Naive B cell (primary cell): ENCODE data around the gene TSSC4. TPM values are rescaled to one million over a fixed set of nuclear protein-coding genes. Genes with fewer than 3 reads are reported as not detected.

Experiments used
- ATAC-seq, 2 donors: fragments of 150-1000 bp; cut with Tn5 transposase; 2 replicates each; pipeline ENCODE4 v1.10.0; 2021; ENCODE audit warnings: low read depth in 2 of 2, mild to moderate bottlenecking in 2 of 2, moderate library complexity in 2 of 2
- DNase-seq: peaks from one replicate; pipeline ENCODE4 v3.0.0; 2022
- H3K27ac Mint-ChIP-seq, 6 donors: one replicate each; pipeline ENCODE4 v1.8.0; 2020 to 2022; ENCODE audit warnings: mild to moderate bottlenecking in 6 of 6, mixed read lengths in 6 of 6, moderate library complexity in 5 of 6, inconsistent platforms in 2 of 6
- H3K27me3 Mint-ChIP-seq, 3 donors: one replicate each; pipeline ENCODE4 v1.8.0; 2021 to 2022; ENCODE audit warnings: mixed read lengths in 3 of 3, mild to moderate bottlenecking in 1 of 3
- H3K36me3 Mint-ChIP-seq, 2 donors: one replicate each; pipeline ENCODE4 v1.8.0; 2020 to 2022; ENCODE audit warnings: mixed read lengths in 2 of 2, inconsistent platforms in 1 of 2, mild to moderate bottlenecking in 1 of 2
- H3K4me1 Mint-ChIP-seq, 3 donors: one replicate each; pipeline ENCODE4 v1.8.0; 2020 to 2022; ENCODE audit warnings: mixed read lengths in 3 of 3, inconsistent platforms in 1 of 3, mild to moderate bottlenecking in 1 of 3, moderate library complexity in 1 of 3
- H3K4me3 Mint-ChIP-seq, 8 donors: one replicate each; pipeline ENCODE4 v1.8.0; 2020 to 2022; ENCODE audit warnings: mild to moderate bottlenecking in 8 of 8, mixed read lengths in 8 of 8, moderate library complexity in 8 of 8, inconsistent platforms in 2 of 8
- H3K9me3 Mint-ChIP-seq, 7 donors: one replicate each; pipeline ENCODE4 v1.8.0; 2020 to 2022; ENCODE audit warnings: mixed read lengths in 7 of 7, mild to moderate bottlenecking in 5 of 7, inconsistent platforms in 2 of 7, moderate library complexity in 1 of 7
- polyA plus RNA-seq, 6 donors: library from polyadenylated mRNA; unstranded; fragments of 300-500 nt; fragmentation: Illumina TruSeq; gene quantifications; one replicate each; pipeline ENCODE4 v1.2.3, GENCODE V29; 2021; ENCODE audit warnings: low read depth in 6 of 6

Gene TSSC4
- polyA plus RNA-seq, 6 donors from 2014 or later = 54.7 to 76.0 (median 67.9) TPM

DNA sequence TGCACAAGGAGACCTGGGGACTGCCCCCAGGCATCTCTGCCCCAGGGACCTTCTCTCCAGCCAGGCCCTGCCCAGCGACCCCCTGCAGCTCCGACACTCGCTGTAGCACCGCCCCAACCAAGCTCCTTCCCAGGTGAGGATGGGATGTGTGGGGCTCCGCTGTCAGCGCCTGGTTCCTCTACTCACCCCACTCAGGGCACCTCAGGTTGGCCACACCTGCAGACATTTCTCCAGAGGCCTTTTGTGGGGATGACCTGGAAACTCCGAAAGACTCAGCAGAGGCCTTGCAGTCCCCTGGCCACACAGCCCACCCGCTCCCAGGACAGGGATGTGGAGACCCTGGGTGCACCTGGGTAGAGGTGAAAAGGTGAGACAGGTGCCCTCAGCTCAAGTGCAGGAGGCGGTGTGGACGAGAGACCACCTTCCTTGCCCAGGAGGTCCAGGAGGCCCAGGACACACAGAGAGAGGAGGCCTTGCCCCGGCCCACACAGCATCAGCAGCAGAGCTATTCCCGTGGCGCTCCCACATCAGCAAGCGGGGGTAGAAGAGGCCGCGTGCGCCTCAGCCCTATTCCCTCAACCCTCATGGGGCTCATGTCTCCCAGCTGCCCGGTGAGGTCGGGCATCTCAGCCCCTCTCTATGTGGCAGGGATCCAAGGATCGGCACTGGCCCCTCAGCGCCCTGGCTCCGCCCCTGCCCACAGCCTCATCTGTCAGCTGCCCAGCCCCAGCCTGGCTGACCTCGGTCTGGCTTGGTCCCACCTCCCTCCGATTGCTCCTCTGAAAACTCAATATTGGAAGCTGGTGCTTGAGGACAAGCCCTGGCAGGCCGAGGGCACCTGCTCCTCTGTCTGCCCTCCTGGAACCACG is 22.8 kb downstream of the TSSC4 start:
- DNase-seq (no peak), ATAC-seq (no peak)
- Mint-ChIP-seq H3K27ac (no peak overlapping the region), H3K36me3 (no peaks in the 10 kb centered on the region), H3K4me3 (no peak overlapping the region), H3K4me1 (peaks cover 0 to 3% (median 0%) of the 10 kb centered on the region in 3 donors), H3K27me3 (peaks cover 0 to 4% (median 0%) of the 10 kb centered on the region in 3 donors), H3K9me3 (no peaks in the 10 kb centered on the region)

DNA sequence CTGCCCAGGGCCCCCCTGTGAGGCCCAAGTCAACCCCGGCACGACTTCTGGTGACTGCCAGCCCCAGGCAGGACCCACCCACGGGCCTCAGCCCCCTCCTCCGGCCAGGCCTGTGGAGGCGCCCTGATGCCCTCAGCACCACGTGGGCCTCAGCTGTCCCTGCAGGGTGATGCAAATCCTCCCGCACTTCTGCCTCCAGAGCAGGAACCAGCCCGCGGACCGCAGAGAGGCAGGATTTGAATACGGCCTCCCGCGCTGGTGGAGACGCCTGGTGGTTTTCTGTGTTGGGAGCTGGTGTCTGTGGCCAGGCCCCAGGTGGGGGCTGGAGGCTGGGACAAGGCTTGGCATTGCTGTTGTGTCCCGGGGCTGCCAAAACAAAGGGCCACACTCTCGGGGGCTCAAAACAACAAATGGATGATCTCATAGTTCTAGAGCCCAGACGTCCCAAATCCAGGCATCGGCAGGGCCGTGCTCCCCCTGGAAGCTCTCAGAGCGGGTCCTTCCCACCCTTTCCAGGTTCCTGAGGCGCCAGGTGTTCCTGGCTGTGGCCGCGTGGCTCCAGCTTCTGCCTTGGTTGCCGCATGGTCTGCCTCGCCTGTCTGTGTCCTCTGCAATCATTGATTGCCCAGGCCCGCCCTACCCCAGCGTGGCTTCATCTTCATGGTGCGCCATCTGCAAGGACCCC is 24.4 kb downstream of the TSSC4 start:
- Mint-ChIP-seq H3K27ac (no peak overlapping the region), H3K36me3 (no peaks in the 10 kb centered on the region), H3K9me3 (no peaks in the 10 kb centered on the region), H3K27me3 (peaks cover 0 to 4% (median 0%) of the 10 kb centered on the region in 3 donors), H3K4me1 (no peaks in the 10 kb centered on the region), H3K4me3 (no peak overlapping the region)
- no peak for DNase-seq
- no peak for ATAC-seq

DNA sequence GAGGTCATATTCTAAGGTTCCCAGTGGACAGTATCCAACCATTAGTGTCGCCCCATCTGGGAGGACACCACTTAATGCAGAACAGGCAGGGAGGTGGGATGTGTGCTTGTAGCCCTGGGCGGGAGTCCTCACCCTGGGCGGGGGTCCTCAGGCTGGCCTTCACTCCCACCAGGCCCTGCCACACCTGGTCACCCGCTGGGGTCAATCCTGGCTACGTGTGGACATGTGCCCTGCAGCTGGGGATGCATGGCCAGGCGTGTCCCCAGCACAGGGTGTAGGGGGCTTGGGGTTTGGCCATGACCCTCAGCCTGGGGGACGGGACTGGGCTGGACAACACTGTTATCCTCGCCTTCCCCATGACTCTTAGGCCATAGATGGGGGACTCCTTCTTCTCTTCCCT is 25.0 kb downstream of the TSSC4 start:
- ATAC-seq (no peak), DNase-seq (no peak)
- H3K4me1 Mint-ChIP-seq = no peaks in the 10 kb centered on the region
- no peak overlapping the region for H3K27ac Mint-ChIP-seq
- peaks cover 0 to 4% (median 0%) of the 10 kb centered on the region in 3 donors for H3K27me3 Mint-ChIP-seq
- H3K4me3 Mint-ChIP-seq = no peak overlapping the region
- H3K36me3 Mint-ChIP-seq = no peaks in the 10 kb centered on the region
- H3K9me3 Mint-ChIP-seq = no peaks in the 10 kb centered on the region

DNA sequence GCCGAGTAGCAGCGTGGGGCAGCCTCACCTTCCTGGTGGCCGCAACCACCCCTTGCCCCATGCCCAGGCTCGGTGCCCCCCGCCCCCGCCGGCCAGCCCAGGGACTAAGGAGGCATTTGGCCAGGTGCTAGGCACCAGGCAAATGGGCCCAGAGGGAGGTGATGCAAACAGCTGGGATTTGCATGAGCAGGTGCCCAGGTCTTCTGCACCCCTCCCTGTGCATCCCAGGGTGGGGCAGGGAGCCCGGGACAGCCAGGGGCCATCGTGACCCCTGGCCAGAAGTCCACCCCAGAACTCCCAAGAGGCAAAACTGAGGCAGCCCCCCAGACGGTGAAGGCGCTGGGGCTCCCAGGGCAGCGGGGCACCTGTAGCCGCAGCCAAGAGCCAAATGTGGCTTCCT is 25.7 kb downstream of the TSSC4 start:
- Mint-ChIP-seq H3K27me3 (peaks cover 0 to 4% (median 0%) of the 10 kb centered on the region in 3 donors), H3K9me3 (no peaks in the 10 kb centered on the region), H3K4me3 (no peak overlapping the region), H3K4me1 (no peaks in the 10 kb centered on the region), H3K36me3 (no peaks in the 10 kb centered on the region), H3K27ac (no peak overlapping the region)
- DNase-seq = no peak
- ATAC-seq = no peak

DNA sequence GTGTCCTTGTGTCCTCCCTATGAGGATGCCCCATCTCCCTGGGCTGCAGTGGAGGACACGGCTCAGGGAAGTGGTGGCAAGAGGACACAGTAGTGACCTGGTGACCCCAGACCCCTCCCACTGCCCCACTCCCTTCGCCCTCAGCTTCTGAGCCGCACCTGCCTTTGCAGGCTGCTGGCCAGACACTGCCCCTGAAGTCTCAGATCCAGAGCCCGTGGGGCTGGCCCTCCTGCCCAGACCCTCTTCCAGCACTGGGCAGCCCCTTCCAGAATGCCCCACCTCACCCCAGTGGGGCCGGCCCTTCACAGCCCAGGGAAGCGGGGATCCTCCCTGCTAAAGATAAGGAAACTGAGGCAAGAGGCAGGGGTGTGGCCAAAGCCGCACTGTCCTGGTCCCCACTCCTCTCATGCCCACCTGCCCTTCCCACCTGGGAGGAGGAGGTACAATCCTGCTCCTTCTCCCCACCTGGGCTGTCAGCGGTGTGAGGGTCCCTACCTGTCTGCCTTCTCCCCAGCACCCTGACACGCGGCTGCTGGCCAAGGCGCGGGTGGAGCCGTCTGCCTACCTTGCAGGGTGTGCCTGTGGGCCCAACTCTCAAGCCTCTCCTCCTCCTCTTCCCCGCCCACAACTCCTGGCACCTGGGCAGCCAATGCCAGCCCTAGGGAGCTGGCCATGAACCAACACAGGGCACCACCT is 26.4 kb downstream of the TSSC4 start:
- Mint-ChIP-seq H3K27ac (no peak overlapping the region), H3K4me3 (no peak overlapping the region), H3K36me3 (no peaks in the 10 kb centered on the region), H3K4me1 (no peaks in the 10 kb centered on the region), H3K9me3 (no peaks in the 10 kb centered on the region), H3K27me3 (peaks cover 0 to 5% (median 0%) of the 10 kb centered on the region in 3 donors)
- ATAC-seq (no peak), DNase-seq (no peak)

DNA sequence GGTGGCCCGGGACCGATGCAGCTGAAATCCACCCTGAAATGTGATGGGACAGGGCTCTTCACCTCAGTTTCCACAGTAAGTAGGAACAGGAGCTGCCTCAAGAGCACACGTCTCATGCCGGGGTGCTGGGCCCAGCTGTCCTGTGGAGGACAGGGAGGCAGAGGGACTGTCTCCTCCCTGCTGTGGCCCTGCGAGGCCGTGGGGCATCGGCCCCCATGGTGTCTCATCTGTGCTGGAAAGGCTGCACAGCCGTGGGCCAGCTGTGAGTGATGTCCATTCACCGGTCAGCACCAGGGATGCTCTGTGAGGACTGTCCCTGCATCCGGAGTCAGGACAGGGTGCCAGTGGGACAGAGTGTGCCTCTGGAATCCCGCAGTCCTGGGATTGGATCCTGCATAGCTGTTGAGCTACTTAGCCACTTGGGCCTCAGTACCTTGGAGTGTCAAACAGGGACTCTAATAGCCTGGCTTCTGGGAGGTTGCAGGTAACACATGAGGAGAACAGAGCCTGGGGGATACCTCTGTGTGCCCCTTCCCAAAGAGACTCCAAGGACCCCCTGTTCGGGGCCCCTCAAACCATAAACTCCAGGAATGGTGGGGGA is 27.3 kb downstream of the TSSC4 start:
- Mint-ChIP-seq H3K27ac (peak overlapping the region in 1 of 6 donors; percentile 42), H3K4me1 (no peaks in the 10 kb centered on the region), H3K9me3 (no peaks in the 10 kb centered on the region), H3K4me3 (no peak overlapping the region), H3K27me3 (peaks cover 0 to 5% (median 0%) of the 10 kb centered on the region in 3 donors), H3K36me3 (no peaks in the 10 kb centered on the region)
- ATAC-seq = peak in 1 of 2 donors; percentile 6
- DNase-seq = no peak

DNA sequence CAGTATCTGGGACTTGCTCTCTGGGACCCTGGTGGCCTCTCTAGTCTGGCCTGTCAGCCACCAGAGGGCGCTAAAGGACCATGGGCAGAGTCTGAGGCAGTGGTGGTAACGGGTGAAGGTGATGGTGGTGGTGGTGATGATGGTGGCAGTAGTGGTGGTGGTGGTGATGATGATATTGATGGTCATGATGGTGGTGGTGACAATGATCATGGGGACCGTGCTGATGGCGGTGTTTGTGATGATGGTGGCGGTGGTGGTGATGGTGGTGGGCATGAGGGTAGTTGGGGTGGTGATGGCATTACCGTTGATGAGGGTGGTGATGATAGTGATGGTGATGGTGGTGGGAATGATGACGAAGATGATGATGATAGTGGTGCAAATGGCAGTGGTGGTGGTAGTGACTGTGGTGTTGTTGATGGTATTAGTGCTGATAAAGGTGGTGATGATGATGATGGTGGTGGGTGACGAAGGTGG is 27.8 kb downstream of the TSSC4 start:
- Mint-ChIP-seq H3K36me3 (no peaks in the 10 kb centered on the region), H3K27me3 (peaks cover 0 to 5% (median 0%) of the 10 kb centered on the region in 3 donors), H3K4me1 (no peaks in the 10 kb centered on the region), H3K4me3 (no peak overlapping the region), H3K27ac (no peak overlapping the region), H3K9me3 (no peaks in the 10 kb centered on the region)
- DNase-seq = peak; percentile 78
- ATAC-seq = peak; percentile 93 to 98

DNA sequence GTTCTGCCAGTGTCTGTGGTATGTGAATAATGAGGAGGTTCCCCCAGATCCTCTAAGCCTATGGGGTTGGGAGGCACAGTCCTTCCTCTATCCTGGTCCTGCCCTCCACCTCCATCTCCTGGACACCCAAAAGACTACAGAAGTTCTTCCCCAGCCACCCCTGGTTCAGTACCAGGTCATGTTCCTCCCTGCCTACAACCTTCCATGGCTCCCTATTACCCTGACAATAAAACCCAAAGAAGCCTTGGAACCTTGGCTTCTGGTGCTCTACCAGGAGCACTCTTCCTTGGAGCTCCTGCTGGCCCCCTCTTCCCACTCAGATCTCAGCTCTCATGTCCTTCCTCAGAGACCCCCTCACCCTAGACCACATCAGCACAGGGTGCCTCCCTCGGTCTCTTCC is 30.8 kb downstream of the TSSC4 start:
- H3K27ac Mint-ChIP-seq = peak overlapping the region in 1 of 6 donors; percentile 73
- H3K36me3 Mint-ChIP-seq = no peaks in the 10 kb centered on the region
- DNase-seq (no peak), ATAC-seq (no peak)
- no peaks in the 10 kb centered on the region for H3K9me3 Mint-ChIP-seq
- no peaks in the 10 kb centered on the region for H3K4me1 Mint-ChIP-seq
- no peak overlapping the region for H3K4me3 Mint-ChIP-seq
- peaks cover 0 to 5% (median 0%) of the 10 kb centered on the region in 3 donors for H3K27me3 Mint-ChIP-seq

DNA sequence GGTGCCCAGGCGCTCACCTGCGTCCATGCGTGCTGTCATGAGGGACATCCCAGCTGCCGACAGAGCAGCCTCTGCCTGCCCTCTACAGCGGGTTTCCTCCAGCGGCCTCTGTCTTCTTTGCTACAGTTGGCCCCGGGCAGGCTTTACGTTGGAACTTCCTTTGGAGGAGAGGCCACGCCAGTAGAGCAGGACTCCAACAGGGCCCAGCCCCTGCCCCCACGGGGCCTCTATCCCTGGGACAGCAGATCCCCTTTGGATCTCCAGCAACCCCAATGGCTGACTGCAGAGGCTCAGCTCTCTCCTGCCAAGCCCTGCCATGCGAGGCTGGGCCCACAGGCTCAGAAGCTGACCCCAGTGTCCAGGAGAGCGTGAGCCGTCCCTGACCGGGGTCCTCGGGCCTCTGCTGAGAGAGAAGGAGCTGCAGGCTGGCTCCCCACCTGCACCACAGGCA is 31.6 kb downstream of the TSSC4 start:
- no peak overlapping the region for H3K4me3 Mint-ChIP-seq
- peaks cover 0 to 8% (median 1%) of the 10 kb centered on the region in 3 donors for H3K27me3 Mint-ChIP-seq
- H3K27ac Mint-ChIP-seq = no peak overlapping the region
- no peaks in the 10 kb centered on the region for H3K9me3 Mint-ChIP-seq
- DNase-seq (no peak), ATAC-seq (no peak)
- H3K4me1 Mint-ChIP-seq = no peaks in the 10 kb centered on the region
- H3K36me3 Mint-ChIP-seq = no peaks in the 10 kb centered on the region

DNA sequence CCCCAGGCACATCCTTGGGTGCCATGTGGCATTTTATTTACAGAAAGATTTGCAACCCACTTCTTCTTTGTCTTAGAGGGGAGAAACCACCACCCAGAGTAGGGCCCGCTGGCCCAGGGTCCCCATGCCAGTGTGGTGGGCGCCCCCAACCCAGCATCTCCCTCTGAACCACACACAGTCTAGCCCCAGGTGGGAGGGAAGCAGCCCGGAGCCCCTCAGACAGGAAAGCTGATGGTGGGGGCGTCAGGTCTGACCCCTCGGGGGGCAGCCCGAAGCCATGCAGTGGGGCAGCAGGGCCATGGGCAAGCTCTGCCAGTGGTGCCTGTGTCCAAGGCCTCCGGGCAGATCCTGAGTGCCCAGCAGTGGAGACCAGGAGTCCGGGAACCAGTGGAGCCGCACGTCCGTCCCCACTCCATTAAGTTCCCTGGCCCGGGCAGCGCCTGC is 32.1 kb downstream of the TSSC4 start:
- ATAC-seq (no peak), DNase-seq (no peak)
- no peaks in the 10 kb centered on the region for H3K4me1 Mint-ChIP-seq
- no peak overlapping the region for H3K4me3 Mint-ChIP-seq
- H3K27ac Mint-ChIP-seq = no peak overlapping the region
- H3K9me3 Mint-ChIP-seq = peaks cover 0 to 3% (median 0%) of the 10 kb centered on the region in 7 donors
- no peaks in the 10 kb centered on the region for H3K36me3 Mint-ChIP-seq
- peaks cover 0 to 13% (median 6%) of the 10 kb centered on the region in 3 donors for H3K27me3 Mint-ChIP-seq

DNA sequence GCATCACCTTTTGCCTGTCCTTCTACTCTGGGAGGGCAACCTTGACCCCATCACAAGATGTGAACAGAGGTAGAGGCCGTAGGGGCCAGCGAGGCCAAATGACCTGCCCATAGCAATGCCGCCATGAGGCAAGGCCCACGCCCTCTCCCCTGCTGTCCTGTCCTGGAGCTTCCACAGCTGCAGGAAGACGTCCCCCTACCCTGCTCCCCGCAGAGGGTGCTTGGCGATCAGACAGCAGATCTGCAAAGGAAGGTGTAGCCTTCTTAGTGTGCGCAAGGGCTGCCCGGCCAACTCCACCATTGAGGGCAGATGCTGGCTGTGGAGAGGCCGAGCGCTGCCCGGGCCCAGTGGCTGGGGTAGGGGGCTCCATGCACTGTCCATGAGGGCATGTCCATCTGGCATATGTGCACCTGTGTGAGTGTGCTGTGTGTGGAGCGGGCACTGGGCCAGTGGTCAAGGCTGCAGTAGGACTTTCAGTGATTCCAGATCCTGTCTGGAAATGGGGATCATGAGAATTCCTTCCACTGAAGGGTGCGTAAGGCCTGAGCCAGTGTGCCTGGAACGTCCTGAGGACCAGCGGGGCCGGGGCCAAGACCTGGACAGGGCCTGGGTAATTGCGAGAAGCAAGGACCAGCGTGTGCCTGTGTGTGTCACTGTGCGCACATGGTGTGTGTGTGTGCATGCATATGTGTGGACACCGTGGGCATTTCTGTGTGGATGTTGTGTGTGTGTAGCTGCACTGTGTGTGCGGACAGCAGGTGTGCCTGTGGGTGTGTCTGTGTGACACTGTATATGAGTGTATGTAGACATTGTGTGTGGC is 32.8 kb downstream of the TSSC4 start:
- Mint-ChIP-seq H3K27ac (no peak overlapping the region), H3K4me1 (no peaks in the 10 kb centered on the region), H3K9me3 (peaks cover 0 to 6% (median 0%) of the 10 kb centered on the region in 7 donors), H3K36me3 (no peaks in the 10 kb centered on the region), H3K27me3 (peaks cover 0 to 18% (median 6%) of the 10 kb centered on the region in 3 donors), H3K4me3 (no peak overlapping the region)
- DNase-seq = no peak
- no peak for ATAC-seq

DNA sequence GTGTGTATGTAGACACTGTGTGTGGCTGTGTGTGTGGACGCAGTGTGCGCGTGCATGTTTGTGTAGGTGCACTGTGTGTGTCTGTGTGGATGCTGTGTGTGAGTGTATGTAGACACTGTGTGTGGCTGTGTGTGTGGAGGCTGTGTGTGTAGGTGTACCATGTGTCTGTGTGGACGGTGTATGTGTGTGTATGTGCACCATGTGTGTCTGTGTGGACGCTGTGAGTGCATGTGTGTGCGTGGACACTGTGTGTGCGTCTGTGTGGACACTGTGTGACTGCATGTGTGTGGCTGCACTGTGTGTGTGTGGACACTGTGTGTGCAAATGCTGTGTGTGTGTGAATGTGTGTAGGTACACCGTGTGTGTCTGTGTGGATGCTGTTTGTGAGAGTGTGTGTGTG is 33.5 kb downstream of the TSSC4 start:
- Mint-ChIP-seq H3K4me1 (no peaks in the 10 kb centered on the region), H3K4me3 (no peak overlapping the region), H3K27ac (no peak overlapping the region), H3K9me3 (peaks cover 0 to 9% (median under 1%) of the 10 kb centered on the region in 7 donors), H3K36me3 (no peaks in the 10 kb centered on the region), H3K27me3 (peaks cover 0 to 18% (median 6%) of the 10 kb centered on the region in 3 donors)
- DNase-seq (no peak), ATAC-seq (no peak)
